GM21381 (cell line): ENCODE measurements around the gene COPS6.

Experiments used
- ATAC-seq: cut with Tn5 transposase; IDR thresholded peaks from one replicate; pipeline ENCODE4 v1.9.1; 2021; ENCODE audit warnings: mild to moderate bottlenecking, moderate library complexity; ENCODE audit not compliant: unreplicated experiment

Gene COPS6

DNA sequence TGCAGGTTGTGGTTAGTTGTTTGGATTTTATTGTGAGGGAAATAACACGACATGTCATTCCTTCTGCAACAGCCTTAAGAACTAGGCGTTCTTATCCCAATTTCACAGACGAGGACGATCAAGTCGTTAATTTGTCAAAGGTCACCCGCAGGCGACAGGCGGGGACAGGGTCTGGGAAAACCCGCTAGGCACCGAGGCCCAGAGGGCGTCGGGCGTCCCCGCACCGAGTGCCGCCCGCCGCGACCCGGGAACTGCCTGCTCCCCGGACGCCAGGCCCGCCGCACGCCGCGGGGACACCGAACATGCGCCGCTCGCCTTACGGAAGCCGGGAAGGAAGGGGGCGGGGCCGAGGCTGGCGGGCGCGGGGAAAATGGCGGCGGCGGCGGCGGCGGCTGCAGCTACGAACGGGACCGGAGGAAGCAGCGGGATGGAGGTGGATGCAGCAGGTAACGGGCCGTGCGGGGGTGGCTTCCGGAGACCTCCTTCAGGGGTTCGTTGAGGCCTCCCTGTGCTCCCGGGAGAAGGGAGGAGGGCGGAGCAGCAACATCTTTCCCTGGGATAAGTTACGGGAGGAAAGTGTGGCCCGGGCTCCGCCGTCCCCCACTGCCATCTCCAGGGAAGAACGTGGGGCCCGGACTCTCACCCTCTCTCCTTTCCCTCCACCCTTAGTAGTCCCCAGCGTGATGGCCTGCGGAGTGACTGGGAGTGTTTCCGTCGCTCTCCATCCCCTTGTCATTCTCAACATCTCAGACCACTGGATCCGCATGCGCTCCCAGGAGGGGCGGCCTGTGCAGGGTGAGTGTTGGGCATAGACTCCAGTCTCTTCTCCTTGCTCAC is at the start of gene COPS6:
COPS6 (plus strand) TSS at position 349 of the 837 bp plus-strand sequence; CDS start at position 371, 22 bp downstream.
- ATAC-seq = peak; percentile 62

GRCh38 chr7:100040575-100040974 is 48.2 kb upstream of the COPS6 start:
- no peak for ATAC-seq

- ATAC-seq = no peak
These were observed 44.1 kb upstream of the COPS6 start for GRCh38 chr7:100044718-100045117.

DNA sequence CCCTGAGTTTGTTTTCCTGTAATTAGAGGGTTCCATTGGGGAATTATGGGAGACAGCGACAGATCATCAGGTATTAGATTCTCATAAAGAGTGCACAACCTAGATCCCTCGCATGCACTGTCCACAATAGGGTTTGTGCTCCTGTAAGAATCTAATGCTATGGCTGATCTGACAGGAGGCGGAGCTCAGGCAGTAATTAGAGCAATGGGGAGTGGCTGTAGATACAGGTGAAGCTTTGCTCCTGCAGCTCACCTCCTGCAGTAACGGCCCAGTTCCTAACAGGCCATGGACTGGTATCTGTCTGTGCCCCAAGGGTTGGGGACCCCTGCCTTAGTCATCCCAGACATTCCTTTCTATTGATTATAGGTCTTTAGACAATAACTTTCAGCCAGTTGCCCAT is 40.1 kb upstream of the COPS6 start:
- ATAC-seq = no peak

DNA sequence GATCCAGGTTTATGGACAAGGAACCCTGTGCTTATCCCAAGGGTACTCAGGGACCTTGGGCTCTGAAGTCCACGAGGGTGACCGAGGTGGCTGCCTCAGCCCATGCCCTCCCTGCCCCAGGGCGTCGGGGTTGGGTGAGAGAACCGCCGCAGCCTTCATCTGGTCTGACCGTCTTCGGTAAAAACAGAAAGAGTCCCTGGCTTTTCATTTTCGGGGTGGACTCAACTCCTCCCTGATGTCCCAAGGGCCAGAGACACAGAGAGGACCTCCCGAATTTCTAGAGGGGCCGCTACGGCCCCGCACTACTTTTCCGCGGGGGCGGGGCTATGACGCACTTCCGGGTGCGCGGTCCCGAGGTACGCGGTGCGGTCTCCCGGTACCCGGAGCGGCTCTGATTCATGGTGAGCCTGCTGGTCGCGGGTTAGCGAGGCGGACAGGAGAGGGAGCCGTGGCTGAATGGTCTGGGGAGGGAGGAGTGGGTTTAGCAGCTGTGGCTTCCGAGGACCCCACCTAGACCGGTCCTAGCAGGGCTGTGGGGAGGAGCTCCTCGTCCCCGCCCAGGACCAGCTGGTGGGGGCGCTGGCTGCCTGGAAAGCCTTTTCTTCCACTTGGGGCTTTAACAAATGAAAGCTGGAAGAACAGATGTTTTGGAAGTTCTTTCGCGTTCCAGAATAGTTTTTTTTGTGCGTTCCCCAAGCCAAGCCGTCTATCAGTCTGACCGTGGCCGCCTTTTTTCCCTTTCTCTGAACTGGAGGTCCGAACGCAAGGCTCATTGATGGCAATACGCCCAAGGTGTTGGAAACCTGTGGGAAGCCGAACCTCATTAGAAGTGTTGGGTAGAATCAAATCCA is 39.1 kb upstream of the COPS6 start, which contains the start of gene ZSCAN21:
ZSCAN21 (plus strand) TSS at position 334 of the 851 bp plus-strand sequence. CDS start 7,233 bp downstream, outside the sequence.
- ATAC-seq = peak; percentile 90

GRCh38 chr7:100051611-100052010 is 37.2 kb upstream of the COPS6 start:
- ATAC-seq = no peak

- no peak for ATAC-seq
These were observed 35.6 kb upstream of the COPS6 start for GRCh38 chr7:100053215-100053614.

- ATAC-seq = no peak
These were observed 31.8 kb upstream of the COPS6 start for GRCh38 chr7:100057006-100057405.

DNA sequence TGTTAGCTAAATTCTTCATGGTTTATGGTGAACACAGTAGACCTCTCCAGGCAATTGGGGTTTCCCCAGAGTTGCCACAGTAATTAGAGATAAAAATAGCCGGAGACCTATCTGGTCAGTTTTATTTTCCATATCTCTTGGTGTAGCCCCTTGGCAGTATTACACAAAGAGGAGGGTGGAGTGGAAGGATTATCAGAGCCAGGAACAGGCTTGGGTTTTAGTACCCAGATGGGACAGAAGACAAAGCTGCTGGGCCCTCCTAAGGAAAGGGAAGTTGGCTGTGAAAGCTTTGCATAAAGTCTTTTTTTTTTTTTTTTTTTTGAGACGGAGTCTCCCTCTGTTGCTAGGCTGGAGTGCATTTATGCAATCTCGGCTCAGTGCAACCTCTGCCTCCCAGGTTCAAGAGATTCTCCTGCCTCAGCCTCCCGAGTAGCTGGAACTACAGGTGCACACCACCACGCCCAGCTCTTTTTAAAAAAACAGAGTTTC is 29.5 kb upstream of the COPS6 start:
- no peak for ATAC-seq

DNA sequence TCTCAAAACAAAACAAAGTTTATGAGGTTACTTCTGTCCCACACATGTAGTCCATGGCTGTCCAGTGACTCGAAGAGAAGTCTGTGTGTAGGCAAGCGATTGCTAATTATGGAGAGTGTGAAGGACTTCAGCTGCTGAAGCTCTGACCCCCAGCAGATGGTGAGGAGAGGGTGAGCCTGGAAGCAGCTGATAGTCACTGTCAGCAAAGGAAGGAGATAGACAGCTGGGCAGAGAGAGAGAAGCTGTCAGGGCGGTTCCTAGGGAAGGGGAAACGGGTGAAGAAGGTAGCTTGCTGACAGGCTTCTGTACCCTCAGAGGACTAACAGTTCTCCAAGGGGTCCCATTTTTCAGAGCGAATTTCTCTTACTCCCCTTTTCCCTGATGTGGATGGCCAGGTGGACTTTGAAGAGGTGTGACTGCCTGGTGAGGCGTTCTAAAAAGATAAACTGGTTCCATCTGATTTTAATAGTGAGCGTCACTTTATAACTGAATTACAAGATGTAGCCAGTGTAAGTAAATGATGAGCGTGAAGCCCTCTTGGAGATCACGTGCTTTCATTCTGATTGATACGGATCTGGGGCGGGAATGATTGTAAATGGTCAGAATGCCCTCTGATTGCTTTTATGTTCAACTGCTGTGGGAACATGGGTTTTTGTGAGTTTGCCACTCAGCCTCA is 27.1 kb upstream of the COPS6 start:
- ATAC-seq = no peak

GRCh38 chr7:100063376-100063775 is 25.4 kb upstream of the COPS6 start:
- no peak for ATAC-seq

DNA sequence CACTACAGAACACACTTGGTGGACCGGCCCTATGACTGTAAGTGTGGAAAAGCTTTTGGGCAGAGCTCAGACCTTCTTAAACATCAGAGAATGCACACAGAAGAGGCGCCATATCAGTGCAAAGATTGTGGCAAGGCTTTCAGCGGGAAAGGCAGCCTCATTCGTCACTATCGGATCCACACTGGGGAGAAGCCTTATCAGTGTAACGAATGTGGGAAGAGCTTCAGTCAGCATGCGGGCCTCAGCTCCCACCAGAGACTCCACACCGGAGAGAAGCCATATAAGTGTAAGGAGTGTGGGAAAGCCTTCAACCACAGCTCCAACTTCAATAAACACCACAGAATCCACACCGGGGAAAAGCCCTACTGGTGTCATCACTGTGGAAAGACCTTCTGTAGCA is 24.6 kb upstream of the COPS6 start:
- no peak for ATAC-seq

- ATAC-seq = no peak
These were observed 23.1 kb upstream of the COPS6 start for GRCh38 chr7:100065452-100066186.

DNA sequence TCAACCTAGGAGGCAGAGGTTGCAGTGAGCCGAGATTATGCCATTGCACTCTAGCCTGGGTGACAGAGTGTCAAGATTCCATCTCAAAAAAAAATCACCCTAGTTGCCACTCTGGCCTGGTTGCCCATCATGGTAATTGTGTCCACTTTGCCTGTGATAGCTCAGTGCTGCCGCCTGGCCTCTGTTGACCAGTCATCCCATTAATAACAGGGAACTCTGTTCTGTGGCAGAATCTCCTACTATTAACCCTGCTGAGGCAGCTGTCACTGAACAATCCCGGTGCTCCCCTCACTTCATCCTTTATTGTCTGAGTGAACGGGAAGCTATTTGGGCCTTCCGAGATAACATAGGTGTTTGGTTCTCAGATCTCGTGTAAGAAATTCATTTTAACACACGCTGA is 21.8 kb upstream of the COPS6 start:
- no peak for ATAC-seq

DNA sequence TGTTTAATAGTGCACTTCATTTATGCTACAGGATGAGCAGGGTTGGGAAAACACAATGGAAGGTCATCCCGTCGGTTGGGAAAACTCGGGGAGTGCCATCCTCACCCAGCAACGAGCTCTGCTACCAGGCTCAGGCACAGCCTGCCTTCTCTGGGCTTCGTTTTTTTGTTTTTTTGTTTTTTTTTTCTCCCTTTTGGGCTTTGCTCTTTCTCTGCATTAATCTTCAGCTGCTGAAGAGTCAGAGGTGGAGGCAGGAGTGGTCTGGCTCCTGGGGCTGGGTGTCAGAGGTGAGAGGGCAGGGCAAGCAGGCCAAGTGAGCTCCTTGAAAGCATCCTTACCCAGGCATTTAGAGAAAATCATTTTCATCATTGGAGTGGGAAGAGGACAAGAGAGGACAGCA is 18.8 kb upstream of the COPS6 start:
- ATAC-seq = no peak

DNA sequence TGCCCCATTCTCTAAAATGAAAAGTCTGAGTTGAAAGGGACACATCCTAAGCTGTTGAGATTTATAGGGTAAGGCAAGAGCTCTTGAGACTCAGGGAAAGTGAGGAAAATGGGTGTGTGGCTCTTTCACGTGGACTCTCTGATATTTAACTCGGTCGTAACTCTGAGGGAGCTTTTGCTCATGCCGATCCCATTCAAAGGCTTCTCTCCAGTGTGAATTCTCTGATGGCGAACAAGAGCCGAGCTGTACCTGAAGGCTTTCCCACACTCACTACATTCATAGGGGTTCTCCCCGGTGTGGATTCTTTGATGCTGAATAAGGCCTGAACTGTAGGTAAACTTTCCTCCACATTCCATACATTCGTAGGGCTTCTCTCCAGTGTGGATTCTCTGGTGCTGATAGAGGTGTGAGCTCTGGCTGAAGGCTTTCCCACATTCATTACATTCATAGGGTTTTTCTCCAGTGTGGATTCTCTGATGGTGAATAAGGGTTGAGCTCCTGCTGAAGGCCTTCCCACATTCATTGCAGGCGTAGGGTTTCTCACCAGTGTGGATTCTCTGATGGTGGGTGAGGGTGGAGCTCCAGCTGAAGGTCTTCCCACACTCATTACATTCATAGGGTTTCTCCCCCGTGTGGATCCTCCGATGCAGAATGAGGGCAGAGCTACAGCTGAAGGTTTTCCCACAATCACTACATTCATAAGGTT is 17.6 kb upstream of the COPS6 start:
- ATAC-seq = no peak

- no peak for ATAC-seq
These were observed 16.3 kb upstream of the COPS6 start for GRCh38 chr7:100072462-100072861.

- ATAC-seq = no peak
These were observed 13.9 kb upstream of the COPS6 start for GRCh38 chr7:100074841-100075240.

GRCh38 chr7:100075418-100075817 is 13.4 kb upstream of the COPS6 start:
- no peak for ATAC-seq

DNA sequence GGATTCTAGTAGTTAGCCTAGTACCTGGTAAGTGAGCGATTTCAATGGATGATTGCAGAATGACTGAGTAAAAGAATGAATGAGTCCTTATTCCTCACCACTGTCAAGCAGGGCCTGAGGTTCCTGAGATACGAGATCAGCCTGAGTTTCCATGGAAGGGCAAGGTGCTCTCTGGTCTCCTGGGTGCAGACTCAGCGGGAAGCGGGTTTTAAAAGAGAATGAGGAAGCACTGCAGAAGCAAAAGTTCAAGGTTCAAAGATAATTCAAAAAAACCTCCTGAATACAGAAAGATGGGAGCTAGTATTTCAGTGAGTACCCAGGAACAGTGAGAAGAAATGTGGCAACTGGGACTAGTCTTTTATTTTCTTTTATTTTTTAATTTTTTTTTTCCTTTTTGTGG is 11.6 kb upstream of the COPS6 start:
- no peak for ATAC-seq
